HG02571 (cell line): ENCODE measurements around the gene WFDC8.
"Not testable (repeated sequence)": the region's sequence is repeated elsewhere in the genome, so short reads cannot be mapped to it uniquely, and the experiment has no call there.

Experiments used
- ATAC-seq: cut with Tn5 transposase; IDR thresholded peaks from one replicate; pipeline ENCODE4 v1.9.1; 2021; ENCODE audit warnings: mild to moderate bottlenecking, moderate library complexity; ENCODE audit not compliant: unreplicated experiment

Gene WFDC8

DNA sequence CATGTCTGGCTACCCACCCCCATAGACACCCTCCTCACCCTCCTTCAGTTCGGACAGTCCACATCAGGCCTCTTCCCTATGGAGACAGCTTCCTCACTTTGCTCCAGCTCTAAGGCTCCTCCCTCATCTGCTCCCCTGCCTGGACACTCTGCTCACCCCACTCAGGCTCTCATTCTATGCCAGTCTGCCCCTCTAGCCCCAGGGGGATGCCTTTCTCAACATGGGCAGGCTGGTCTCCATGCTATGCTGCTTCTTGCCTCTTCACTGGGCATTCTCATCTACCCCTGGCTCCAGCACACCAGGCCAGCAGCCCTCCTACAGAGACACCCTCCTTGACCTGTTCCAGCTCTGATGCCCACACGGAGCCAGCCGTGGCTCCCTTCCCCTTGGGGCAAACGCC is at the start of gene WFDC8:
Gene WFDC8 (minus strand): TSS at position 101 of the 400 bp plus-strand sequence. CDS start 37 bp downstream, at position 64.
- no peak for ATAC-seq

DNA sequence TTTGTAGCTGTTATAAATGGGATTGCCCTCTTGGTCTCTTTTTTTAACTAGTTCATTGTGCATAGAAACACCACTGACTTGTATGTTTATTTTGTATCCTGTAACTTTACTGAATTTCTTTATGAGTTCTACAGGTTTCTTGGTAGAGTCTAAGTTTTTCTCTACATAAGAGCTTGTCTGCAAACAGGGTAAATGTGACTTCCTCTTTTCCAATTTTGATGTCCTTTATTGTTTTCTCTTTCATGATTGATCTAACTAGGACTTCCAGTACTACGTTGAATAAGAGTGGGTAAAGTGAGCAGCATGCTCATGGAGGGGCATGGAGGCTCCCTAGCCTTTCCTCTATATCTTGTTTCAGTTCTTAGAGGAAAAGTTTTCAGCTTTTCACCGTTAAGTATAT is 47.5 kb upstream of the WFDC8 start:
- ATAC-seq: no peak

DNA sequence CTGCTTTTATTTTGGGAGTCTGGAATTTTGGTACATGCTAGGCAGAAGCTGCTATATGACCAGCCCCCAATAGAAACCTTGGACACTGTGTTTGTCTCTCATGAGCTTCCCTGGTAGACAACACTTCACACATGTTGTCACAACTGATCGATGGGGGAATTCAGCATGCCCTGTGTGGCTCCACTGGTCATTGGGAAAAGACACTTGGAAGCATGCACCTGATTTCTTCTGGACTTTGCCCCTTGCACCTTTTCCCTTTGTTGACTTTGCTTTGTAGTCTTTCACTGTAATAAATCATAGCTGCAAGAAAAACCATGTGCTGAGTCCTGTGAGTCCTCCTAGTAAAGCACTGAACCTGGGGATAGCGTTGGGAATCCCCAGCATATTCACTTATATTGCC is 42.5 kb upstream of the WFDC8 start:
- ATAC-seq: no peak

DNA sequence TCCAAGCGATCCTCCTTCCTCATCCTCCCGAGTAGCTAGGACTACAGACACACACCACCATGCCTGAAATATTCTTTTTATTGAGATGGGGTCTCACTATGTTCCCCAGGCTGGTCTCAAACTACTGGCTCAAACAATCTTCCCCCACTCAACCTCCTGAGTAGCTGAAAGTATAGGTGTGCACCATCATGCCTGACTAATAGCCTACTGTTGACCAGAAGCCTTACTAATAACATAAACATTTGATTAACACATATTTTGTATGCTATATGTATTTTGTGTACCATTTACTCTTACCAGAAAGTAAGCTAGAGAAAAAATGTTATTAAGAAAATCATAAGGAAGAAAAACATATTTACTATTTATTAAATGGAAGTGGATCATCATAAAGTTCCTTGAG is 38.5 kb upstream of the WFDC8 start:
- no peak for ATAC-seq

DNA sequence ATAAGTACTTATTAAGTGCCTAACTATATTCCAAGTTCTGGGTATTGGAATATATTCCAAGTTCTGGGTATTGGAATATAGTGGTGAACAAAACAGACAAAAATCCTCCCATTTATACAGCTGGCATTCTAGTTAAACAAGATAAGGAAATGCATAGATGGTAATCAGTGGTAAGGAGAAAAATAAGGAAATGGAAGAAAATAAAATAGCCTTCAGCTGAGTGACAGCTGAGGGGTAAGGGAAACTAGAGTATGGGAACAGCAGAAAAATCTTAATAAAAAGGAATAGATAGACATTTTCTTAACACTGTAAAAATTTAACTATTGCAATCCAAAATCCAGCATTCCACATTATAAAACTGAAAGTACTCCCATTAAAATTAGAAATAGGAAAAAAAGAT is 33.2 kb upstream of the WFDC8 start:
- ATAC-seq: no peak

DNA sequence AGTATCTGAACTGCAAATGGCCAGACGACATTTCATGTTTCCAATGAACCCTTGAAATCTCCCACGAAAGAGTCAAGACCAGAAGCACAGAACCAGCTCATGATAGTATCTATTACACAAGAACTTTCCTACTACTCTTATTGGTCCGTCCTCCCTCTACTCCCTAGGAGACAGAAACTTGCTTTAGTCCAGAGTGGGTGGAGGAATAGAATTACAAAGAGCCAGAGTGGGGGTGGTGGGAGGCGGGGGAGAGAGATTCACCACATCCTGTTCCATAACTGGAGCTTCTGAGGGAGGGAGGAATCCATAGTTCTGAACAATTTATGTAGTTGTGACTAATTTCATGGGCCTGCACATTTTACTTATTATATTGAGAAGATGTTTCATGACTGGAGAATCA is 32.0 kb upstream of the WFDC8 start:
- ATAC-seq: no peak

DNA sequence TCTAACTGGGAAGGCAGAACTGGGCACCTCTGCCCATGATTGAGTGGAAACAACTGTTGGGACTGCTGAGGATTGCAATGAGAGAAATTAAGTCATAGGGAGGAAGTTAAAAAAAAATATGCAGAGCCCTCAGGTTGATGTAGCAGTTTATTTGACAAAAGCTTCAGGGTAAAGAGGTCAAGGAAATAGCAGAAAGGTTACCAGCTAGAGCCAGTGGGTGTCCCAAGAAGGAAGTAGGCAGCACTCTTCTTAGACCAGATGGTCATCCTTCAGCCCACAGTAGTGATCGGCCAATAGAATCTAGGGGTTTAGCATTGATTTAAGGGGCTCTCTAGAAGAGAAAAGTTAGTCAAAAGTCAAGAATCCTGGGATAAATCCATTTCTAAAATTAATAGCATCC is 28.7 kb upstream of the WFDC8 start:
- ATAC-seq: no peak

DNA sequence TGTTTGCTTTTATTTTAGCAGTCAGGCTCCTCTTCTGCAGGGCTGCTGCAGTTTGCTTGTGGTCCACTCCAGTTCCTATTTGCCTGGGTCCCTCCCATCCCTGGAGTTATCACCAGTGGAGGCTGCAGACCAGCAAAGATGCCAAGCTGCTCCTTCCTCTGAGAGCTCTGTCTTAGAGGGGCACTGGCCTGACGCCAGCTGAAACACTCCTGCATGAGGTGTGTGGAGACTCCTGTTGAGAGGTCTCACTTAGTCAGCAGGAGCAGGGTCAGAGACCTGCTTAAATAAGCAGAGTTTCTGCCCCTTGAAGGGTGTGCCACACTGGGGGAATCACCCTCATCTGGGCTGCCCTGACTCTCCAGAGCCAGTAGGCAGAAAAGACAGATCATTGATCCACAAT is 16.2 kb upstream of the WFDC8 start:
- ATAC-seq: no peak

DNA sequence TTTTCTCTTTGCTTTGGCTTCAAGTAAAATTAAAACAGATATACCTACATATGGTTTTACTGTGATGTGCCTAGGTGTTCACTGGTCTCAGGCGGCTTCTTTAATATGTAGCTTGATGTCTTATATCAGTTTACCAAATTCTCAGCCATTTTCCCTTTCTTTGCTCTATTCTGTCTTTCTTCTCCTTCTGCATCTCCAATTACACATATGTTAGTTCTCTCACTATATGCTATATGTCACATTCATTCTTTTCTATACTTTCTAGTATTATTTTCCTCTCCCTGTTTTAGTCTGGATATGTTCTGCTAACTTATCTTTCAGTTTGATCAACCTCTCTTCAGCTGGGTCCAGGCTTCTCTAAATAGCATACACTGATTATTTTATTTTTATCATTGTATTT is 14.4 kb upstream of the WFDC8 start:
- ATAC-seq: no peak

DNA sequence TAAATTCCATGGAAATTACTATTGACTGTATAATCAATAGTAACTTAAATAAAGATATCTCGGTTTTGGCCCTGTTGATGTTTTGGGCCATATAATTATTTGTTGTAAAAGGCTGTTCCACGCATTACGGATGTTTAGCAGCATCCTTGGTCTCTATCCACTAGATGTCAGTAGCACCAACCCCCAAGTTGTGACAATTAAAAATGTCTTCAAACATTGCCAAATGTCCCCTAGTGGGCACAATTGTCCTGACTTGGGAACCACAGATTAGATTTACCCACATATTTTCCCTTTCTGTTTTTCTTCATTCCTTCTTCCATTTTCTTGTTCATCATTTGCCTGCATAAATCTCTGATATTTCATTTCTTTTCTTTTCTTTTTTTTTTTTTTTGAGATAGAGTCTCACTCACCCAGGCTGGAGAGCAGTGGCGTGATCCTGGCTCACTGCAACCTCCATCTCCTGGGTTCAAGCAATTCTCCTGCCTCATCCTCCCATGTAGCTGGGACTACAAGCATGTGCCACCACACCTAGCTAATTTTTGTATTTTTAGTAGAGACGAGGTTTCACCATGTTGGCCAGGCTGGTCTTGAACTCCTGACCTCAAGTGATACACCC is 13.6 kb upstream of the WFDC8 start:
- ATAC-seq: no peak

DNA sequence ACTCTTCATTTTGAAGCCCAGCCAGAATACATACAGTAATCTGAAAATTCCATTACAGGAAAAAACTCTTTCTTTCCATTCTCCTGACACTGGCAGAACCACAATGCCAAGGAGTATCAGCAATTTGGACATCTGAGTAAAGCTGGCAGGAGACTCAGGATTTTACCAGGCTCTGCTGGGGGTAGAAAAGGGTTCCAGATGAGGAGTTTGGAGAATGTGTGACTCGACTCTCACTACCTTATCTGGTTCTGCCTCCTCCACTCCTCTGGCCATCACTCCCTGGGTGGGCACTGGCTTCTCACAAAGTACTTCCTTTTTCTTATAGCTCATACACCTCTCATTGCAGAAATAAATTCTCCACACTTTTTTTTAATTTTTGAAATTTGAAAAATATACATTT is 10.6 kb upstream of the WFDC8 start:
- ATAC-seq: no peak

DNA sequence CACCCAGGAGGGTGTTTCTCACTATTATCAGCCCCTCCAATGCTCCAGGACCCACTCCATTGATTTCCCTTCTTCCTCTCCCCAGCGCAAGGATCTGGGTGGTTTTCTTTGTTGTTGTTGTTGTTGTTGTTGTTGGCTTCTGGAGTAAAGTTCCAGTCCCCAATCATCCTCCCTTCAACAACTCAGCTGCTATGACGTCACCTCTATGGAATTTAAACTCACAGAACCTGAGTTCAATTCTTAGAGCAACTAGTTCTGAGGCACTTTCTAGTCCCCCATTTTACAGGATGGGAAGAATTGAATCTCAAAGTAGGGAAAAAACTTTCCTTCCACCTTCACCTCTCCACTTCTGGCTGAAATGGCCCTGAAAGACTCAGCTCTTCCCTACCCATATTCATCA is 9.7 kb upstream of the WFDC8 start:
- ATAC-seq: no peak

DNA sequence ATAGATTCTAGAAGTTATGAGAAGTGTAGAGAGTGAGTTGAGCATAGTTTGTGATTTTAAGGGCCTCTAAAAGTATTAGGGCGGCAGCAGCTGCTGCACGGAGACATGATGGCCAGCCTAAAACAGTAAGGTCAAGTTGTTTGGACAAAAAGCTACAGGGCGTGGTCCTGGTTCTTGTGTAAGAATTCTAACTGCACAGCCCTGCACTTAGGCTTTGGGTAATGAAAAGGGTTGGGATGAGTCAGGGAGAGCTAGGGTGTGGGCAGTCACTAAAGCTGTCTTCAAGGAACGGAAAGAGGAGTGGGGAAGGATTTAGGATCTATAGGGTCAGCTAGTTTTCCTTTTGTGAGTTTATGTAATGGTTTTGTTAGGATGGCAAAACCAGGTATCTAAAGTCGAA is 6.9 kb upstream of the WFDC8 start:
- not testable (repeated sequence) for ATAC-seq

DNA sequence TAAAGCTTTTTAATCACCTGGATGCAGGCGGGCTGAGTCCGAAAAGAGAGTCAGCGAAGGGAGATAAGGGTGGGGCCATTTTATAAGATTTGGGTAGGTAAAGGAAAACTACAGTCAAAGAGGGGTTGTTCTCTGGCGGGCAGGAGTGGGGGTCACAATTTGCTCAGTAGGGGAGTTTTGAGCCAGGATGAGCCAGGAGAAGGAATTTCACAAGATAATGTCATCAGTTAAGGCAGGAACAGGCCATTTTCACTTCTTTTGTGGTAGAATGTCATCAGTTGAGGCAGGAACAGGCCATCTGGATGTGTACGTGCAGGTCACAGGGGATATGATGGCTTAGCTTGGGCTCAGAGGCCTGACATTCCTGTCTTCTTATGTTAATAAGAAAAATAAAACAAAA is 5.2 kb upstream of the WFDC8 start:
- not testable (repeated sequence) for ATAC-seq

DNA sequence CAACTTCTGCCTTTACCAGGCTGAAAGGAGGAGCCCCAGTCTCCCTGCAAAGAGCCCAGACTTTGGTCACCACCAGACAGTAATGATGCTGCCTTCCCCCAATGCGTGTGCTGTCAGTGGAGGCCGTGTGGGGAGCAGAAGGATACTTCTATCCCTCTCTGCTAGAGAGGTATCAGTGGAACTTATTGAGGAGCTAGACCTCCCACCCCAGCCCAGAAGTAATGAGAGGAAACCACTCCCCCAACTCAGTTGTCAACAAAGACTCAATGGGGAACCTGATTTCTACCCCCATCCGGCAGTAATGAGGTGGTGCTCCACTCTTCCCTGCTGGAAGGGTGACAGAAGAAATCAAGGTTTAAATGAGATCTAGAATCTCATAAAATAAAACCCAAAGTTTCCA is 4.4 kb upstream of the WFDC8 start:
- ATAC-seq: no peak

DNA sequence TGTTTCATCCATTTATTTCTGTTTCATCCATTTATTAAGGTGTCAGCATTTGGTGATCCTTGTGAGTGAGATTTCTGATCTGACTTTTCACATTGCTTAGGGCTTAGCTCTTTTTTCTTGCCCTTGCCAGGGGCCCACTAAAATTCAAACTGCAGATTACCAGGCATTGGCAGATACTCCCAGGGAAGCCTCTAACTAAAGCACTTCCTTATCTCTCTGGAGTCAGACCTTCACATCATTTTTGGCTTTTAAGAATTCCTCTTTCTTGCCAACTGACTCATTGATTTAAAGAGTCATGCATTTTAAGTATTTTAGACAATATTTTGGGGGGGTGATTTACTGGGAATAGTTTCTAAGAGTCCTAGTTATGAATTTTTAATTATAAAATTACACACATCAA is 2.6 kb upstream of the WFDC8 start:
- no peak for ATAC-seq

DNA sequence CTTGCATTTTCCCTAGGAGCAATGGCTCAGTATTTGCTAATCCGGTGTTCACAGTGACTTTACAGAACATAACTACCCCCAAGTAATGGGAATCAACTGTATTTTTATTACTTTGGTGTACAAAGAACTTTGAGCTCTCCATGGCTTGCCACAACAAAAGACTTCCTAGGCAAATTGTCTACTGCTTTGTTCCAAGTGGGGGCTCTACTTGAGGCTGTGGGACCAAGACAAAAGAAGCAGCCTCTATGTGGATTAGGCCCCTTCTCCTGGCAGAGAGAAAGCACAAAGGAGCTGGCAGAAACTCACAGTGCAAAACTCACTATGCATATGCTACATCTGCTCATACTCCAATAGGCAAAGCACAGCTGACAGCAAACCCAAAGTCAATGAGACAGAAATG is 853 bp downstream of the WFDC8 start:
- ATAC-seq: no peak

DNA sequence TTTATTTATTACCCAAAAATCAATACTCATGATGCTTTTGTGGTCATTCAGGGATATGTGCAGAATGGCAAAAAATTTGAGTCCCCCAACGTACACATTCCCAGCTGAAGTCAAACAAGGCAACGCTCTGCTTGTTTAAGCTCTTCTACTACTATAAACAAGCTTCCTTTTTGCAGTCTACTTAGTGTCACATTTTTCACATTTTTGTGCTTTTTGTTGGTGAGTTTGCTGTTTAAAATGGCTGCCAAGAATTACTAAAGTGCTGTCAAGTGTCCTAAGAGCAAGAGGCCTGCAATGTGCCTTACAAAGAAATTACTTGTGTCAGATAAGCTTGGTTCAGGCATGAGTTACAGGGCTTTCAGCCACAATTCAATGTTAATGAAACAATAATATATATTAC is 2.1 kb downstream of the WFDC8 start:
- no peak for ATAC-seq

DNA sequence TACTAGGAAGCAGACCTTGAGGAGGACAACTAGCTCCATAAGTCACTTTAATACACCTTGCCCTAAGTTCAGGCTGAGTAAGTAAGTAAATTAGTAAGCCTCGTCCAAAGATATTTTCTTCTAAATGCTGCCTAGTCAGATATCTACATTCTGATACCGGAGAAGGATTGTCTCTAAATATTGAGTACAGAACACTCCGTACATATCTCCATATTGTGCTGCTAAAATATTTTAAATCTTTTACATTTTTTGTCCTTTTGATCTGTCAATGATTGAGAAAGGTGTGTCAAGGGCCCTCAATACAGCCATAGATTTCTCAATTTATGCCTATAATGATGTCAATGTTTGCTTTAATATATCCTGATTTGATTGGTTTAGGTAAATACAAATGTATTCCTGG is 3.2 kb downstream of the WFDC8 start:
- no peak for ATAC-seq

DNA sequence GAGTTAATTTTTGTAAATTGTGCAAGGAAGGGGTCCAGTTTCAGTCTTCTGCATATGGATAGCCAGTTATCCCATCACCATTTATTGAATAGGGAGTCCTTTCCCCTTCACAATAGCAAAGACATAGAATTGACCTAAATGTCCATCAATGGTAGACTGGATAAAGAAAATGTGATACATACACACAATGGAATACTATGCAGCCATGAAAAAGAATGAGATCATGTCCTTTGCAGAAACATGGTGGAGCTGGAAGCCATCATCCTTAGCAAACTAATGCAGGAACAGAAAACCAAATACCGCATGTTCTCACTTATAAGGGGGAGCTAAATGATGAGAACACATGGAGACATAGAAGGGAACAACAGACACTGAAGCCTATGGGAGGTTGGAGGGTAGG is 9.4 kb downstream of the WFDC8 start:
- not testable (repeated sequence) for ATAC-seq

DNA sequence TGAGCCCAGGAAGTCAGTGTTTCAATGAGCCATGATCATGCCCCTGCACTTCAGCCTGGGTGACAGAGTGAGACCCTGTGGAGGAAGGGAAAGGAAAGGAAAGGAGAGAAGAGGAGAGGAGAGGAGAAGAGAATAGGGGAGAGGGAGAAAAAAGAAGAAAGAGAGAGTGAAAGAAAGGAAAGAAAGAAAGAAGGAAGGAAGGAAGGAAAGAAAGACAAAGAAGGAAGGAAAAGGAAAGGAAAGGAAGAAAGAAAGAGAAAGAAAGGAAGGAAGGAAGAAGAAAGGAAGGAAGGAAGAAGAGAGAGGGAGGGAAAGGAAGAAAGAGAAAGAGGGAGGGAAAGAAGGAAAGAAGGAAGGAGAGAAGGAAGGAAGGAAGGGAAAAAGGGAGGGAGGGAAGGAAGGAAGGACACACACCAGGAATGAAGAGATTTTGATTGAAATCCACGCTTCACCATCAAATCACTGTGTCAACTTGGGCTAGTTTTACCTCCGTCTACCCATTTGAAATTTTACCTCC is 14.3 kb downstream of the WFDC8 start:
- no peak for ATAC-seq

DNA sequence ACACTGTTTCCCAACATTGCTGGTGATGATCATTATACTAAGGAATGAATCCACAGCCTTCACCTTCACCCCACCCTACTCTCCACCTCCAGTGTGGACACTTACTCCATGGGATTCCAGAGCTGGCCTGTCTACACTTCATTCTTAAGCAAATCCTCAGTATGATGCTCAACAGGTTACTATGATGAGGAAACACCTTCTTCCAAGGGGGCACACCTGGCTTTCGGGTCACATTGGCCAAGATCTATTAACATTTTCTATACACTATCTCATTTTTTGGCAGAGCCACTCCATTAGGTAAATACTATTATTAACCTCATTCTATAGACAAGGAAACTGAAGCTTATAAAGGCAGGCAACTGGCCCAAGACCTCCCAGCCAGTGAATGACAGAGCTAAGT is 23.9 kb downstream of the WFDC8 start:
- ATAC-seq: no peak

DNA sequence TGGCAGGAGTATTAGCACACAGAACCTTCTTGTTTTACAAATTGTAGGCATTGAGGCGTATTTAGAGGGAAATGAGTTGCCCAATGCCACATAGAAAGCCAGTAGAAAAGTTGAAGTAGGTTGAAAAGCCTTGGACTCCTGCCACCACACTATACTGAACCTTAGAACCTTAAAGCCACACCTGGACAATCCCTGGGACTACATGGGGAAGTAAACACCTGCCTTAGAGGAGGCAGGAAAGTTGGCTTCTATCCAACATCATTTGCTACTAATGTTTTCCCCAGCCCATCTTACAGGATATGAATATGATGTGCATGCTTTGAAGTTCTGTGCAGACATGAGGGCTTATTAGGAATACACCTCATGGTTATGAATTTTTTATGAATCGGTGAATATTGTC is 26.6 kb downstream of the WFDC8 start:
- no peak for ATAC-seq
